Measurements from ENCODE around the gene XRCC1.
A peak's percentile ranks its signal among the peaks of the same experiment; 100 is the strongest.

GRCh38 chr19:43532962-43533545 is 42.3 kb downstream of the XRCC1 start, which contains the start of gene ZNF575:
- no peak for TF ChIP-seq POLR2A (IDR thresholded peaks at IDR 0.05; ENCODE audit: low read depth, low read length)
- 0 out of 2 replicates have a peak, but pooled peaks have one; percentile 19 for TF ChIP-seq POLR2AphosphoS5 (IDR thresholded peaks at IDR 0.05; ENCODE audit: low read depth, low read length)
- no peak for TF ChIP-seq SPI1 (IDR thresholded peaks at IDR 0.05; ENCODE audit: low read depth, low read length)
